Central memory CD8-positive, alpha-beta T cell (primary cell): Measurements from ENCODE around the gene FUT2.

Source experiments
- ATAC-seq: fragments of 150-1000 bp; cut with Tn5 transposase; replicated peaks from 2 replicates; pipeline ENCODE4 v1.10.0; 2022; ENCODE audit warnings: mild to moderate bottlenecking, moderate FRiP score, moderate number of reproducible peaks; ENCODE audit not compliant: poor library complexity, severe bottlenecking; ENCODE audit errors: extremely low read depth
- DNase-seq, 2 donors: peaks; one replicate each; pipeline ENCODE4 v3.0.0; 2021; ENCODE audit warnings: low spot score in 2 of 2
- H3K27ac Mint-ChIP-seq: one replicate; pipeline ENCODE4 v1.8.0; 2022; ENCODE audit warnings: low read depth, mild to moderate bottlenecking, moderate library complexity, mixed read lengths
- H3K27me3 Mint-ChIP-seq: one replicate; pipeline ENCODE4 v1.8.0; 2022; ENCODE audit warnings: mixed read lengths
- H3K36me3 Mint-ChIP-seq: one replicate; pipeline ENCODE4 v1.8.0; 2022; ENCODE audit warnings: mild to moderate bottlenecking, moderate library complexity, mixed read lengths; ENCODE audit not compliant: insufficient read depth
- H3K4me1 Mint-ChIP-seq: one replicate; pipeline ENCODE4 v1.8.0; 2022; ENCODE audit warnings: mixed read lengths
- H3K4me3 Mint-ChIP-seq: one replicate; pipeline ENCODE4 v1.8.0; 2022; ENCODE audit warnings: mild to moderate bottlenecking, moderate library complexity, mixed read lengths
- H3K9me3 Mint-ChIP-seq: one replicate; pipeline ENCODE4 v1.8.0; 2022; ENCODE audit warnings: mixed read lengths

Gene FUT2

GRCh38 chr19:48660852-48661710 lies 34.7 kb upstream of the FUT2 start:
- Mint-ChIP-seq H3K4me1 (peaks cover 7% of the 10 kb centered on the region), H3K4me3 (peak overlapping the region; percentile 61), H3K27ac (peak overlapping the region; percentile 86), H3K27me3 (no peaks in the 10 kb centered on the region), H3K36me3 (peaks cover 4% of the 10 kb centered on the region), H3K9me3 (no peaks in the 10 kb centered on the region)
- DNase-seq (peak; percentile 66 to 74), ATAC-seq (peak; percentile 87)

GRCh38 chr19:48661711-48662090 lies 34.1 kb upstream of the FUT2 start:
- peaks cover 7% of the 10 kb centered on the region for H3K4me1 Mint-ChIP-seq
- ATAC-seq (no peak), DNase-seq (no peak)
- H3K27ac Mint-ChIP-seq: no peak overlapping the region
- no peaks in the 10 kb centered on the region for H3K9me3 Mint-ChIP-seq
- H3K27me3 Mint-ChIP-seq: no peaks in the 10 kb centered on the region
- H3K4me3 Mint-ChIP-seq: no peak overlapping the region
- H3K36me3 Mint-ChIP-seq: peaks cover 4% of the 10 kb centered on the region

GRCh38 chr19:48663667-48664066 lies 32.1 kb upstream of the FUT2 start:
- H3K27me3 Mint-ChIP-seq: no peaks in the 10 kb centered on the region
- DNase-seq (no peak), ATAC-seq (no peak)
- no peaks in the 10 kb centered on the region for H3K9me3 Mint-ChIP-seq
- H3K36me3 Mint-ChIP-seq: peaks cover 4% of the 10 kb centered on the region
- peaks cover 7% of the 10 kb centered on the region for H3K4me1 Mint-ChIP-seq
- no peak overlapping the region for H3K27ac Mint-ChIP-seq
- no peak overlapping the region for H3K4me3 Mint-ChIP-seq

- no peaks in the 10 kb centered on the region for H3K27me3 Mint-ChIP-seq
- H3K36me3 Mint-ChIP-seq: peaks cover 5% of the 10 kb centered on the region
- H3K4me1 Mint-ChIP-seq: peaks cover 7% of the 10 kb centered on the region
Measured at GRCh38 chr19:48664476-48664875, 31.3 kb upstream of the FUT2 start.

GRCh38 chr19:48665786-48666185 lies 30.0 kb upstream of the FUT2 start:
- peaks cover 9% of the 10 kb centered on the region for H3K36me3 Mint-ChIP-seq
- DNase-seq (no peak), ATAC-seq (no peak)
- no peak overlapping the region for H3K4me3 Mint-ChIP-seq
- no peak overlapping the region for H3K27ac Mint-ChIP-seq
- H3K9me3 Mint-ChIP-seq: peaks cover 7% of the 10 kb centered on the region
- peaks cover 5% of the 10 kb centered on the region for H3K4me1 Mint-ChIP-seq
- H3K27me3 Mint-ChIP-seq: no peaks in the 10 kb centered on the region

More at GRCh38 chr19:48664476-48664875, 31.3 kb upstream of the FUT2 start:
- peaks cover under 1% of the 10 kb centered on the region for H3K9me3 Mint-ChIP-seq
- DNase-seq: no peak
- ATAC-seq: no peak
- H3K27ac Mint-ChIP-seq: no peak overlapping the region
- H3K4me3 Mint-ChIP-seq: no peak overlapping the region

- no peak overlapping the region for H3K4me3 Mint-ChIP-seq
- H3K9me3 Mint-ChIP-seq: peaks cover 7% of the 10 kb centered on the region
- H3K27me3 Mint-ChIP-seq: no peaks in the 10 kb centered on the region
- peaks cover 6% of the 10 kb centered on the region for H3K36me3 Mint-ChIP-seq
- H3K4me1 Mint-ChIP-seq: no peaks in the 10 kb centered on the region
- no peak for ATAC-seq
- DNase-seq: no peak
- H3K27ac Mint-ChIP-seq: no peak overlapping the region
Measured at GRCh38 chr19:48668332-48668731, 27.4 kb upstream of the FUT2 start.

GRCh38 chr19:48668761-48669160 lies 27.0 kb upstream of the FUT2 start:
- Mint-ChIP-seq H3K4me3 (no peak overlapping the region), H3K4me1 (no peaks in the 10 kb centered on the region), H3K36me3 (peaks cover 6% of the 10 kb centered on the region), H3K27me3 (no peaks in the 10 kb centered on the region), H3K9me3 (peaks cover 7% of the 10 kb centered on the region), H3K27ac (no peak overlapping the region)
- DNase-seq (no peak), ATAC-seq (no peak)

- Mint-ChIP-seq H3K4me1 (peaks cover 2% of the 10 kb centered on the region), H3K27me3 (no peaks in the 10 kb centered on the region), H3K27ac (no peak overlapping the region), H3K9me3 (peaks cover 7% of the 10 kb centered on the region), H3K36me3 (peaks cover 6% of the 10 kb centered on the region), H3K4me3 (no peak overlapping the region)
- ATAC-seq (no peak), DNase-seq (no peak)
Measured at GRCh38 chr19:48669903-48670668, 25.7 kb upstream of the FUT2 start.

- DNase-seq: no peak
- Mint-ChIP-seq H3K36me3 (peaks cover 6% of the 10 kb centered on the region), H3K9me3 (peaks cover 7% of the 10 kb centered on the region), H3K27me3 (no peaks in the 10 kb centered on the region), H3K4me1 (peaks cover 8% of the 10 kb centered on the region), H3K27ac (no peak overlapping the region), H3K4me3 (no peak overlapping the region)
- no peak for ATAC-seq
Measured at GRCh38 chr19:48670699-48671445, 24.9 kb upstream of the FUT2 start.

- DNase-seq: no peak
- no peak for ATAC-seq
- no peaks in the 10 kb centered on the region for H3K27me3 Mint-ChIP-seq
Measured at GRCh38 chr19:48671446-48671995, 24.2 kb upstream of the FUT2 start.

GRCh38 chr19:48672994-48673393 lies 22.8 kb upstream of the FUT2 start, which contains the start of gene NTN5:
Gene NTN5, minus strand, starts transcription at chr19:48673017. Its CDS starts 2,031 bp downstream, at chr19:48670986.
- Mint-ChIP-seq H3K27me3 (no peaks in the 10 kb centered on the region), H3K9me3 (peaks cover 7% of the 10 kb centered on the region), H3K27ac (no peak within 1 kb of the TSS), H3K36me3 (peaks cover 6% of the 10 kb centered on the region), H3K4me3 (no peak within 1 kb of the TSS), H3K4me1 (peaks cover 8% of the 10 kb centered on the region)
- no peak for DNase-seq
- no peak for ATAC-seq

More at GRCh38 chr19:48671446-48671995, 24.2 kb upstream of the FUT2 start:
- Mint-ChIP-seq H3K9me3 (peaks cover 7% of the 10 kb centered on the region), H3K4me3 (no peak overlapping the region), H3K27ac (no peak overlapping the region), H3K4me1 (peaks cover 8% of the 10 kb centered on the region), H3K36me3 (peaks cover 6% of the 10 kb centered on the region)

GRCh38 chr19:48673436-48674100 lies 22.2 kb upstream of the FUT2 start:
- DNase-seq (no peak), ATAC-seq (no peak)
- Mint-ChIP-seq H3K4me3 (no peak overlapping the region), H3K27me3 (no peaks in the 10 kb centered on the region), H3K36me3 (peaks cover 6% of the 10 kb centered on the region), H3K4me1 (peaks cover 8% of the 10 kb centered on the region), H3K9me3 (peaks cover 7% of the 10 kb centered on the region), H3K27ac (no peak overlapping the region)
